ENCODE results near the gene CCDC159.
"Not testable (repeated sequence)": the region's sequence is repeated elsewhere in the genome, so short reads cannot be mapped to it uniquely, and the experiment has no call there.

Gene CCDC159

DNA sequence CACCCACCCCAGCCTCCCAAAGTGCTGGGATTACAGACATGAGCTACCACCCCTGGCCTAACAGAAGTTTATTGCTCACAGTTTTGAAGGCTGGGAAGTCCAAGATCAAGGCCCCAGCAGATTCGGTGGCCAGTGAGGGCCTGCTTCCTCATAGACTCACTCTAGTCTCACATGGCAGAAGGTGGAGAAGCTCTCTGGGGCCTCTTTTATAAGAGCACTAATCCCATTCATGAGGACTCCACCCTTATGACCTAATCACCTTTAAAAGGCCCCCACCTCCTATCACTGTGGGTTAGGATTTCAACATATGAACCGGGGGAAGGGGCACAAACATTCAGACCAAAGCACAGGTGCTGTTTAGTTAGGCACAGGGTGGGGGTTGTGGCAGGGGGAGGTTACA lies 21.2 kb downstream of the CCDC159 start:
- no peak for DNase-seq

DNA sequence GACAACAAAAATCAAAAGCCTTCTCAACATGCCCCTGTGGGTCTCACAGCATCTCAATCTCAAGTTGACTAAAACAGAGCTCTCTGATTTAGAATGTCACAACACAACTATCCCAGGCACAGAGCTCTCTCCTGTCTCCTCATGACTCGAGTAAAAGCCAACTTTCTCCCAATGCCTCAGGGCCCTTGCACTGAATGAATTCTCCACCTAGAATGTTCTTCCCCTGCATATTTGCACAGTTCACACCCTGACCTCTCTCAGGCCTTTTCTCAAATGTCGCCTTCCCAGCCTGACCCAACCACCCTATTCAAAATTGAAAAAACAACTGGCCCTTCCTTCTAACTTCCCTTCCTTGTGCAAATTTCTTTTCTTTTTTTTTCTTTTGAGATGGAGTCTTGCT lies 24.4 kb downstream of the CCDC159 start:
- DNase-seq = no peak

DNA sequence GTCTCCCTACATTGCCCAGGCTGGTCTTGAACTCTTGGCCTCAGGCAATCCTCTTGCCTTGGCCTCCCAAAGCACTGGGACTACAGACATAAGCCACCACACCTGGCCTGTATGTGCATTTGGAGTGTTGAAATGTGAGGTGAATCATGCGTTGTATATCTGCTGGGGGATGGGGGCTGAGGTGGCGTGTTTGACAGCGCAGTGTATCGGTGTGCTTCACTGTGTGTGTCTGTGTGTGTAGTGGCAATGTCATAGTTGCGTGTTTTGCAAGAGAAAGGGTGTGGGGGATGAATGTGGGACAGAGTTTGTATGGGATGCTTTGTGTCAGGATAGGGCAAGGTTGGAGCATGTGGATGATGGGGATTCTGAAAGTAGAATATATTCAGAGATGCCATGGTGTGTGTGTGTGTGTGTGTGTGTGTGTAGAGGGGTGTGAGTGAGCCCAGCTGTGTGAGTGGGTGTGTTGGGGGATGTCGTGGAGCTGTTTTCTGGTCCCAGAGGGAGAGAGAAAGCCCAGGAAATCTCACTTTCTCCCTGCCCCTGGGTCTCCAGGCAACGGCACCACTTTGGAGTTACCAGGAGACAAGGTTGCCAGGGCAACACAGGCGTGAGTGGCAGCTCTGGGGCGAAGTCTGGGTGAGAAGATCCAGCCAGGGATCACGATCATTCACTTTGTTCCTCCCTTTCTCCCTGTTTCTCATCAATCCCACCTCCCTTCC lies 27.0 kb downstream of the CCDC159 start:
- DNase-seq = peak; percentile 77

DNA sequence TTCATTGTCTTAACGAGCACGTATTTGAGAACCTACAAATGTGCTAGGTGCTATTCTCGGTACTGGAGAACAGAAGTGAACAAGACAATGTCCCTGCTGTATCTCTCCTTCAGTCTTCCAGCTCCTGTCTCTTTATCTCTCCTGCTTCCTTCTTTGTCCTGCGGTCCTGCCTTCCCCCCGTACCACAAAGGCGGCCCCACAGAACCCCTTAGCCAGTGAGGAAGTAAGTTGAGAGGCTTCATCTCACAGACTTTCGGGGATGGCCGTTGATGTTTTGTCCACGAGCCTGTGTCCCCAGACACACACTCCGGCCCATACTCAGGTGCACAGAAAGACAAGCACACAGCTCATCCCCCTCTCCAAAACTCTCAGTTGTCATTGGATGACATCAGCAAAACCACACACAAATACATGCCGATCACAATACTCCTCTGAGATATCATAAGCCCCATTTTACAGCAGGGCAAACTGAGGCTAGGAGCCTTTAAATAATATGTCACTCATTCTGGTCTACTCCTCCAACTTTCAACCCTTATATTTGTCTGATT lies 27.6 kb downstream of the CCDC159 start:
- no peak for DNase-seq

DNA sequence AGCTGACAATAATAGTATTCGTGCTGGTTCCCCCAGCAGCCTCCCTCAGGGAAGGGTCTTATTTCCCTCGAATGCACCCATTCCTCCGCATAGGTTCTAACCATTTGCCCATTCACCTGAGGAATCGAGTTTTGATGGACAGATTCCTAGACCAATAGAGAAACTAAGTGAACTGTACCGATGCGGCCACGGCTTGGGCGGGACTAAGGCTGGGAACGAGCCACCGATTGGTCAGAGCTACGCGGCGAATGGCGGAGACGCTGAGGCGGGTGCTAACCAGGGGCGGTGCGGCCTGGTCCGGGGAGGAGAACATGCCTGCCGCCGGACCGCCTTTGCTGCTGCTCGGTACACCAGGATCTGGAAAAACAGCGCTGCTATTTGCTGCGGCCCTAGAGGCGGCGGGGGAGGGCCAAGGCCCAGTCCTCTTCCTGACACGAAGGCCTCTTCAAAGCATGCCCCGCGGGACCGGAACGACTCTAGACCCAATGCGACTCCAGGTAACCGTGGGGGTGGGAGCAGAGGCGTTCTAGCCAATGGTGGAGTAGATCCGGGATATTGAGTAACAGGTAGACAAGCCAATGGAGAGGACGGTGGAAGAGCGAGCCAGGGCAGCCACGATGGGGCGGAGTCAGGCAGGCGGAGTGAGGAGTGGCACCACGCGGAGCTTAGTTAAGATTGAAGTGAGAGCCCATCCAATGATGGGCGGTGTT lies 28.3 kb downstream of the CCDC159 start, which contains the start of gene SWSAP1:
TSS of gene SWSAP1 (plus strand) at position 234 of the 710 bp plus-strand sequence. CDS start at position 249, 15 bp downstream.
- DNase-seq = peak; percentile 97

DNA sequence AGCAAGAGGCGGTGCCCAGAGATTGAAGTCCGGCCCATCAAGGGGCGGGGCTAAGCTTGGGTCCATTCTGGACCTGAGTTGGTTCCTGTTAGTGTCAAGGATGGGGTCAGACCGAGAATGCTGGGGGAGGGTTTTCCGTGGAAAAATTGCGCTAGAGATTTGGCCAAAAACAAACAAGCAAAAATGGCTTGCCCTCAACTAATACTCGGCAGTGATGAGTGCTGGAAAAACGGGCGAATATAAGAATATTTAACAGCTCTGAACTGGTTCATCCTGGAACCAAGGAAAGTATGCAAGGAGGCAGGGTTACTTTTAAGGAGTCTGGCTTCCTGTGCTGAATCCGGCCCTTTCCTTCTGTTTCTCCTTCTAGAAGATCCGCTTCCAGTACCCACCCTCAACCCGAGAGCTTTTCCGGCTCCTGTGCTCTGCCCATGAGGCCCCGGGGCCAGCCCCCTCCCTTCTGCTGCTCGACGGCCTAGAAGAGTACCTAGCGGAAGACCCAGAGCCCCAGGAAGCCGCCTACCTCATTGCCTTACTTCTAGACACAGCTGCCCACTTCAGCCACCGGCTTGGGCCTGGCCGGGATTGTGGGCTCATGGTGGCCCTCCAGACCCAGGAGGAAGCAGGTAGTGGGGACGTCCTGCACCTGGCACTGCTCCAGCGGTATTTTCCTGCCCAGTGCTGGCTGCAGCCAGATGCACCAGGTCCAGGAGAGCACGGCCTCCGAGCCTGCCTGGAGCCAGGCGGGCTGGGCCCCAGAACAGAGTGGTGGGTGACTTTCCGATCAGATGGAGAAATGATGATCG lies 29.0 kb downstream of the CCDC159 start:
- DNase-seq = no peak

DNA sequence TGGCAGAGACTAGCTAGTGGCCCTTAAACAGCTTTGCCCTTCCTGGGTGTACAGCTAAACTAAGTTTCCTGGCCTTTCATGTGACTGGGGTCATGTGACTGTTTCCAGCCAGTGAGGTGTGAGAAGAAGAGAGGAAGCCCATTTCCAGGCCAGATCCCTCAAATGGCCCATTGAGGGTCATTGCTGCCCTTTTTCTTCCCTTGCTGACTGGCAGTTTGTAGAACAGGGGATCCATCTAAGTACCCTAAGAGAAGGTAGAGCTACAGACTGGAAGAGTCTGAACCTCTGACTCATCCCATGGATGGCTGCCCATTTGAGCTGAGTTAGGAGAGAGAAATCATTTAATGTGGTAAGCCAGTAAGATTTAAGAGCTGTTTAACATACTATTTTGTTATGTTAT lies 30.9 kb downstream of the CCDC159 start:
- DNase-seq = no peak

DNA sequence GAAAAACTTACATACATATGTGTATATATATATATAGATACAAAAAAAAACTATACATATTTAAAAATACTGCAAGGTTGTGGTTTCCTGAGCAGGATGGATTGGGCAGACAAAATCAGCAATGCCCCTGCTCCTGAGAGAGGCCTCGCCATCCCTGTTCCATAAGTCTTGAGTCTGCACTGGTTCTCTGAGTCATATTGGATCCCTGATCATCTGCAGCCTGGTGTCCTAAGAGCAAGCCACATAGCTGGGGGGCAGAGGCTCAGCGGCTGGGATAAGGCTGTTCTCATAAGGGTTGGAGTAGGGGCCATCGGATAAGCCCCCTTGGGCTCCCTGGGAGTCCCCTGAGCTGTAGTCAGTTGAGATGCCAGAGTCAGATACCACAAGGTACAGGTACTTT lies 31.4 kb downstream of the CCDC159 start:
- no peak for DNase-seq

DNA sequence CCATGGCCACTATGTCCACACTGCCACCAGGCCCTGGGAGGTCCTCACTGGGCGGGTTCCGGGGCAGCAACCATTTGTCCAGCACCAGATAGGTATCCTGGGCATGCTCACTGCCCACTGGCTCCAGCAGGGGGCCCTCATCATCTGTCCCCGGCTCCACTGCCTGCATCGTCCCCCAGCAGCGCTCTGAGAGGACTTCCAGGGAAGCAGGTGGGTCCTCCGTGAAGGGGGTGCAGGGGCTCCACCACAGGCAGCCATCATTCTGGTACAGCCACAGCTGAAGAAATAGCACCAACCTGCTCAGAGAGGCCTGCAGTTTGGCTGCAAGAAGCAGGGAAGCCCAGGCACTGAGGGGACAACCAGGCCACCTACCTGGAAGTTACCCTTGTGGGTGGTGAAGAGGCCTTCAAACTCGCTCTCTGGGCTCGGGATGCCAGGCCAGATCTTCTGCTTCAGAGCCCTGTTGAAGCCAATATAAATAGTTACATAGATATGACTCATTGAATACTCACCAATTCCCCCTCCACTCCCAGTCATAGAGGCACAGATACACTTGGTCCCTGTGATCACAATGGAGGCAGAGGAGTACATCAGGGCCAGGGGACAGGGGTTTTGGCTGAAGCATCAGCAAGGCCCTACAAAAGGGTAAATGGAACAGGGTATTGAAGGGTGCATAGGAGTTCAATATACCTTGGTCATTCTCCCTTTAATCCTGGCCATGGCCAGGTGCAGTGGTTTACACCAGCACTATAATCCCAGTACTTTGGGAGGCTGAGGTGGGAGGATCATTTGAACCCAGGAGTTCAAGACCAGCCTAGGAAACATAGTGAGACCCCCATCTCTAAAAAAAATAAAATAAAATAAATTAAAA lies 32.2 kb downstream of the CCDC159 start:
- no peak for DNase-seq

DNA sequence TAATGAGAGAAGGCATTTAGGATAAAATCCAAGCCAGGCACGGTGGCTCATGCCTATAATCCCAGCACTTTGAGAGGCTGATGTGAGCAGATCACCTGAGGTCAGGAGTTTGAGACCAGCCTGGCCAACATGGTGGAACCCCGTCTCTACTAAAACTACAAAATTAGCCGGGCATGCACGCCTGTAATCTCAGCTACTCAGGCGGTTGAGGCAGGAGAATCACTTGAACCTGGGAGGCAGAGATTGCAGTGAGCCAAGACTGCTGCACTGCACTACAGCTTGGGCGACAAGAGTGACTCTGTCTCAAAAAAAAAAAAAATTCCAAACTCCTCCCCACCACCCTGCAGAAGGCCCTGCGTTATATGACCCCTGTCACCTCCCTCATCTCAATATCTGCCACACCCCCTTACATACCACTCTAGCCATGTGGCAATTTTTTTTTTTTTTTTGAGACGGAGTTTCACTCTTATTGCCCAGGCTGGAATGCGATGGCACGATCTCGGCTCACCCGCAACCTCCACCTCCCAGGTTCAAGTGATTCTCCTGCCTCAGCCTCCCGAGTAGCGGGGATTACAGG lies 33.0 kb downstream of the CCDC159 start:
- not testable (repeated sequence) for DNase-seq

DNA sequence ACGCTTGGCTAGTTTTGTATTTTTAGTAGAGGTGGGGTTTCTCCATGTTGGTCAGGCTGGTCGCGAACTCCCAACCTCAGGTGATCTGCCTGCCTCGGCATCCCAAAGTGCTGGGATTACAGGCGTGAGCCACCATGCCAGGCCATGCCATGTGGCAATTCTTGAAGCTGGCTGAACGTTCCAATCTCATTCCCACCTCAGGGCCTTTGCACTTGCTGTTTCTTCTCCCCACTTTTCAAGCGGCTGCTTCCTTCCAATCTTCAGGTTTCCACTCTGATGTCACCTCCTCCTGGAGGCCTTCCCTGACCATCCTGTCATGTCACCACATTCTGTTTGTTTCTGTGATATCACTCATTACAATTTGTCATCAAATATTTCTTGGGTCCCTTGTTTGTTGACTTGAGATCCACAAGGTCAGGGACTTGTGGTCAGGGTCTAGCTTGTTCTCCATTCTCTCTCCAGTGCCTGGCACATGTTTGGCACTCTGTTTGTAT lies 33.6 kb downstream of the CCDC159 start:
- no peak for DNase-seq

DNA sequence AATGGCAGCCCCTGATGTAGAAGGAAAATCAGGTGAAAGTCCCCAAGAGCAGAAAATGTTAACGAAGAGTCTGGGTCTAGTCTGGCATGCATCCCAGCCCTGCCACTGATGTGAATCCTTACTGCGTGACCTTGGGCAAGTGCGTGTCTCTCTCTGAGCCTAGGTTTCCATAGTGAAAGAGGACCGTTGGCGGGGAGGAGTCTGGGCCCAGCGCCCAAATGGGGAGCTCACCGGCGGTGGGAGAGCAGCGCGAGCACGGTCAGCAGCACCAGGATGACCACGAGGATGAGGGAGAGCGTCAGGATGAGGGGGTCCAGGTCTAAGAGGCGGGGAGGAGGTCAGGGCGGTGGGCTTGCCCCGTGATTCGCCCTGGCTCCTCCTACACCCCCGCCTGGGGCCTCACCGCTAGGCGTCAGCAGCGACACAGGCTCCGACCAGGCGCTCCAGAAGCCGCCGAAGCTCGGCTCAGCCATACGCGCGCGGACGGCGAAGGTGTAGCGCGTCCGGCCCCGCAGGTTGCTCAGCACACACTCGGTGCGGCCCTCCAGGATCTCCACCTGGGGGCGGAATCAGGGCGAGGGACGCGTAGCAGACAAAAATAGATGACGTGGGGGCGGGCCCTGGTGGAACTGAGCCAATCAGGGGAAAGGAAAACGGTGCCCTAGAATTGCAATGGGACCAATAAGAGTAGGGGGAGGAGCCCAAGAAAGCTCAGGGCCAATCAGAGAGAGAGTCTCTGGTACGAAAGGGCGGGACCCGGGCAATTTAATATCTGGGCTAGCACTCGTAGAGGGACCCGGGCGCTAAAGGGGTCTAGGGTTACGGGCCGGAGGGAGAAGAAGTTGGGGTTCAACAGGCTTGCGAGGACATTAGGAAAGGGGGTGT lies 34.6 kb downstream of the CCDC159 start:
- no peak for DNase-seq

DNA sequence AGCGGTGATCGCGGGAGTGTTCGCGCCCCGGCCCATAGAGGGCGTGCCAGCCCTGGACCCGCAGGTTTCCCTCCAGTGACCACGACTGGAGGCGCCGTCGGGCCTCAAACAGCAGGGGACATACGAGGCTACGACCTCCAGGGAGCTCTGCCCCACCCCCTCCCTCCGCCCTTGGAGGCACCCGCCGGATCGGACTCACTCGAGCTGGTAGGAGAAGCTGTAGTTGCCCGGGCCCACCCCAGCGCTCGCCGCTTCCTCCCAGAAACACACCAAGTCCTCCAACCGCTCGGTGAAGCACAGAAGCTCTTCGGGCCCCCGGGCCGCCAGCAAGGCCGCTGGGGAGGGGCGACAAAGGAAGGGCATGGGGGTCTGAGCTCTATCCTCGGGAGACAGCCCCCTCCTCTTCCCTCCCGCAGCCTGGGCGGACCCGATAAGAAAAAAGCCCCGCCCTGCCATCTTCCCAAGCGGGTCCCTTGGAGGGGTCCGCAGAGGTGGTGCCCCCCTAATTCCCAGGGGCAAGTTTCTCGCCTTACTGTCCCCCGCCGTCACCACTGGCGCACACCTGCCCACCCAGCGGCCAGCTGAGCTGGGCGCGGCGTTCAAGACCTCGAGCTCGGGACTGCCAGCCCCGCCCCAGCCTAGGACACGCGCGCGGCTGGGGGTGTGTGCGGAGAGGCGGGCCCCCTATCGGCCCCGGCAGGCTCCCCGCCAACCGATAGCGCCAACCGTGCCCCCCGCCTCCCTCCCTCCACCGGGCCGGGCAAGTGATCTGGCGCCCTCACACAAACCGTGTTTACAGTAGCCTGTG lies 36.8 kb downstream of the CCDC159 start:
- peak; percentile 37 for DNase-seq

DNA sequence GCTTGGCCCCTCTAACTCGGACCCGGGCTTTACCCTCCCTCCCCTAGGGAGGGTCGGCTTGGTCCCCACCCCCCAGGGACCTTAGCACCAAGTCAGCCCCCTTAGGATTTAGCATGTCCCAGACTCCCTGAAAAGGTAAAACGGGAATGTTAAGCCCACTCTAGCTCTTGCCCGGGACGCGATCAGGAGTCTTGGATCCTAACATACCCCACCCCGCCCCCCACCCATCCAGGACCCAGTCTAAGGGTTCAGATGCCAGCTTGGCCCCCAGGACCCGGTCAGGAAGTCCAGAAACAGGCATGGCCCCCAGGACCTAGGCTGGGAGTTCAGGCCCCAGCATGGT lies 37.4 kb downstream of the CCDC159 start:
- DNase-seq = no peak

DNA sequence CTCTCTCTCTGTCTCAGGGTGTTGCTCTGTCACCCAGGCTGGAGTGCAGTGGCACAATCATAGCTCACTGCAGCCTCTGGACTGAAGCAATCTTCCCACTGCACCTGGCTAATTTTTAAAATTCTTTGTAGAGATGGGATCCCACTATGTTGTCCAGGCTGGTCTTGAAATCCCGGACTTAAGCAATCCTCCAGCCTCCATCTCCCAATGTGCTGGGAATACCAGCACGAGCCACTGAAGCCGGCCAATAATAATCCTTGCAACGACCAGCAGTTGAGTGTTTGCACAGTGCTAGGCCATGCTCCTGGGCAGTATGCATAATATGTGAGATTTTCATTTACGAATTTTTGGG lies 38.4 kb downstream of the CCDC159 start:
- DNase-seq = no peak

DNA sequence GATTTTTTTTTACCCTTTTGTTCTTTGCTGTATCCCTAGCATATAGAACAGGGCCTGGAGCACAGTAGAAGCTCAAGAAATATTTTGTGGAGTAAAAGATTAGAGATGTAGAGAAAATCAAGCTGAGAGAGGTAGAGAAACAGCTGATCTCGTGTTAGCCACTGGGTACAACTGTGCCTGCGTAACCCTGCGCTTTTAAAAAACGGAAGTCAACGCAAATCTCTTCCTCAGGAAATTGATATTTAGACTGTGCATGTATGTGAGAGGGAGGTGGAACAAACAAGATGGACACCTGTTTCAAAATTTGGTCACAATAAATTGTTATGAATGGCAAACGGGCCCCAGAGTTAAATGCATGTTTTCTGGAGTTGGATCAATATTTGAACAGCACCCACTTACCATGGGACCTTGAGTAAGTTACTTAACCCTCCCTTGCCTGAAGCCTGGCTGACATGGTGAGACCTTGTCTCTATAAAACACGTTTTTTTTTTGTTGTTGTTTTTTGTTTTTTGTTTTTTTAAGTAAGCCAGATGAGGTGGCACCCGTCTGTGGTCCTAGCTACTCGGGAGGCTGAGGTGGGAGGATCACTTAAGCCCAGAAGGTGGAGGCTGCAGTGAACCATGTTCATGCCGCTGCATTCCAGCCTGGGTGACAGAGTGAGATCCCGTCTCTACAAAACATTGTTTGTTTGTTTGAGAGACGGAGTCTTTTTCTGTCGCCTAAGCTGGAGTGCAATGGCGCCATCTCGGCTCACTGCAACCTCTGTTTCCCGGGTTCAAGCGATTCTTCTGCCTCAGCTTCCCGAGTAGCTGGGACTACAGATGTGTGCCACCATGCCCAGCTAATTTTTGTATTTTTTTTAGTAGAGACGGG lies 41.1 kb downstream of the CCDC159 start:
- no peak for DNase-seq

DNA sequence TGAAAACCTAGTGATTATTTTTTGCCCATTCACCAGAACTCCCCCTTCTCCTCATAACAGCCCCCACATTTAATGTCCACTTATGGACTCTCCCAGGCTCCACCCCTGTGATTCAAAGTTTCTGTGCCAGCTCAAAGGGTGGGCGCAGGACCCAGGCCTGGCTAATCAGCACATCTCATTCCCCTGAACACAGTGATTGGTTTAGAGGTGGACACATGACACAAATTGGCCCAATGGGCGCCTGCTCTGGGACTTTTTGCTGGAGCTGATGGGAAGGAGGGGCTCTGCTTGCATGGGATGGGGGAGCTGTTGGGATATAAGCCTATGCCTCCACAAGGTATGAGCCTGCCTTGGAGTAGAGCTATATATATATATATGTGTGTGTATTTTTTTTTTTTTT lies 44.0 kb downstream of the CCDC159 start:
- DNase-seq = no peak

DNA sequence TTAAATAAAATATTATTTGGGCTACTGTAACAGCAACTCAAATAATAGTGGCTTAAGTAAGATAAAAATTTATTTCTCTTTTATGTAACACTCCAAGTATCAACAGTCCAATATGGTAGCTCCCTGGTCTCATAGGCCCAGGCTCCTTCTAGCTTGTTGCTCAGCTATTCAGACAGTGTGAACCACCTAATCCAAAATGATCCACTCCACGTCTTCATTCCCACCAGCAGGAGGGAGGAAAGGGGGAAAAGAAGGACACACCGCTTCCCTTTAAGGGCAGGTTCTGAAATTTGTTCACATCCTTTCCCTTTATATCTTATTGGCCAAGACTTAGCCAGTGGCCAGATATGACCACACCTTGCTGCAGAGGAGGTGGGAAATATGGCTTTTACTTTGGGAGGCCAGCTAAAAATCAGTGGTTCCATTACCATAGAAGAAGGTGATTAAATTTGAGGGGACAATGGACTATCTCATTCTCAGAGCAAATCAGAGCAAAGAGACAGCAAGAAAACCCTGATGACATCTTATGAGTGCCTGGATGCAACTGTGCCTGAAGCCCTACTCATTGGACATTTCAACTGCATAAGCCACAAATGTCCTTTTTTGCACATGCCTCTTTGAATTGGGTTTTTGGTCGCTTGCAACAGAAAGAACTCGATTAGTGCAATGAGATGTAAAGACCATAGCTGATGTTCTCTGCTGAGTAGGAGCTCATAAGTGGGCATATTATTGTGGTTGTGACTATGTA lies 44.8 kb downstream of the CCDC159 start:
- no peak for DNase-seq
